BE2C (cell line): Measurements from ENCODE around the gene AFG1L.
"Not testable (repeated sequence)": the region's sequence is repeated elsewhere in the genome, so short reads cannot be mapped to it uniquely, and the experiment has no call there.

Source experiments
- DNase-seq: peaks from one replicate; pipeline ENCODE4 v3.0.0-alpha.2; 2020
- H3K27me3 ChIP-seq: fragments of 250-450 bp; sonication (Bioruptor Pico); 2 replicates; pipeline ENCODE4 v1.5.1; 2020; ENCODE audit warnings: mild to moderate bottlenecking
- H3K36me3 ChIP-seq: fragments of 250-450 bp; sonication (Bioruptor Pico); 2 replicates; pipeline ENCODE4 v1.5.1; 2020; ENCODE audit warnings: mild to moderate bottlenecking
- H3K4me1 ChIP-seq: fragments of 250-450 bp; sonication (Bioruptor Pico); 2 replicates; pipeline ENCODE4 v1.5.1; 2020
- H3K4me3 ChIP-seq: 2 replicates; pipeline ENCODE4 v1.5.1; 2011; ENCODE audit warnings: low read depth, low read length
- H3K9me3 ChIP-seq: fragments of 250-450 bp; sonication (Bioruptor Pico); 2 replicates; pipeline ENCODE4 v1.5.1; 2020
- CTCF ChIP-seq: IDR thresholded peaks from 2 replicates; pipeline ENCODE4 v1.5.1; 2012; ENCODE audit warnings: mild to moderate bottlenecking, low read depth, low read length

The AFG1L gene

DNA sequence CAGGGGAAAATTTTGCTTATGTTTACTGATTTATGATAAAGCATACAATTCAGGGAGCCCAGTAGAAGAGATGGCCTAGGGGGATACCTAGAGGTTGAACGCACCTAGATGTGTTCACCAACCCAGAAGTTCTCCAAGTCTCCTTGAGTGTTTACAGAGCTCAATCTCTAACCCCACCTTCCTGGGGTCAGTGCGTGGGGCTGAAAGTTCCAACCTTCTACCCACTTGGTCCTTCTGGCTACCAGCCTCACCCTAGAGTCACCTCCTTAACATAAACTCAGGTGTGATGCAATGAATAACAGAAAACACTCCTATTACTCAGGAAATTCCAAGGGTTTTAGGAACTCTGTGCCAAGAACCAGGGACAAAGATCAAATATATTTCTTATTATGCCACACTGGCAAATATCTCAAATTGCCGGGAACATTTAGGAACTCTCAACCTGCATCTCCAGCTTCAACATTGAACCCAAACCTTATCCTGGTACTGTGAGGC is 26.4 kb downstream of the AFG1L start:
- no peak for DNase-seq
- no peak for TF ChIP-seq CTCF
- no peaks in the 10 kb centered on the region for H3K9me3 ChIP-seq
- no peaks in the 10 kb centered on the region for H3K4me1 ChIP-seq
- no peaks in the 10 kb centered on the region for H3K27me3 ChIP-seq
- H3K36me3 ChIP-seq = no peaks in the 10 kb centered on the region
- no peak overlapping the region for H3K4me3 ChIP-seq

DNA sequence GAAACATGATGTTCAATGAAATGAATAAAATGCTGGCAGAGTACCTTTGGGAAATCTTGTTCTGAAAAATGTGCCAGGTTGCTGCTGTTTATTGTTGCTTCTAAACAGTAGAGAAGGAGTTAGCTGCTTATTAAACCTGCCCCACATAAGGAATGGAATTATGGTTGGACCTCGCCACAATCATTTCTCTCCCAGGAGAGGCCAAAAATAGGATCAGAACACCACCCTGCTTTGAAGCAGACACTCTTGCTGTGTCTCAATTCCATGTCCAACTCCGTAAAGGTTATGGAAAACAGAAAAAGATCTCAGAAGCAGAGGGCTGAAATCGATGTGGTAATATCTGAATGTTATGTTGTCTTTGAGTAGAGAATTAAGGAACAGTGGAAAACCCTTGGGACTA is 27.9 kb downstream of the AFG1L start:
- Histone ChIP-seq H3K4me1 (no peaks in the 10 kb centered on the region), H3K27me3 (no peaks in the 10 kb centered on the region), H3K36me3 (no peaks in the 10 kb centered on the region), H3K4me3 (no peak overlapping the region), H3K9me3 (no peaks in the 10 kb centered on the region)
- no peak for DNase-seq
- no peak for TF ChIP-seq CTCF

GRCh38 chr6:108323710-108324466 is 29.0 kb downstream of the AFG1L start:
- TF ChIP-seq CTCF = no peak
- no peak overlapping the region for H3K4me3 ChIP-seq
- no peaks in the 10 kb centered on the region for H3K9me3 ChIP-seq
- H3K36me3 ChIP-seq = no peaks in the 10 kb centered on the region
- DNase-seq = no peak
- no peaks in the 10 kb centered on the region for H3K4me1 ChIP-seq
- H3K27me3 ChIP-seq = no peaks in the 10 kb centered on the region

- not testable (repeated sequence) for H3K9me3 ChIP-seq, H3K4me3 ChIP-seq, H3K4me1 ChIP-seq, H3K27me3 ChIP-seq, DNase-seq, H3K36me3 ChIP-seq
Observed at GRCh38 chr6:108330221-108330785, 35.4 kb downstream of the AFG1L start.

DNA sequence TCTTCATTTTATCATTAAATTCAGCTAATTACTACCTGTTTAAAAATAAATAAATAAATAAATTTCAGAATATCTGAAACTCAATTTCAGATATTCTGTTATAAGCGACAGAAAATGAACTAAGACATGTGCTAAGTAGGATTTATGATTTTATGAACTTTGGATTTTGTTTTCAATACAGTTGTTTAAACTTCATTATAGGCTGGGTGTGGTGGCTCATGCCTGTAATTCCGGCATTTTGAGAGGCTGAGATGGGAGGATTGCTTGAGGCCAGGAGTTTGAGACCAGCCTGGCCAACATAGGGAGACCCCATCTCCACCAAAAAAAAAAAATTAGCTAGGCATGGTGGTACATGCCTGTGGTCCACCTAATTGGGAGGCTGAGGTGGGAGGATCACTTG is 36.0 kb downstream of the AFG1L start:
- no peaks in the 10 kb centered on the region for H3K36me3 ChIP-seq
- H3K4me1 ChIP-seq = no peaks in the 10 kb centered on the region
- no peak for DNase-seq
- no peaks in the 10 kb centered on the region for H3K9me3 ChIP-seq
- H3K27me3 ChIP-seq = no peaks in the 10 kb centered on the region
- no peak for TF ChIP-seq CTCF
- no peak overlapping the region for H3K4me3 ChIP-seq

GRCh38 chr6:108331982-108332381 is 37.1 kb downstream of the AFG1L start:
- no peaks in the 10 kb centered on the region for H3K36me3 ChIP-seq
- DNase-seq = no peak
- H3K4me3 ChIP-seq = no peak overlapping the region
- no peaks in the 10 kb centered on the region for H3K27me3 ChIP-seq
- H3K4me1 ChIP-seq = no peaks in the 10 kb centered on the region
- TF ChIP-seq CTCF = no peak
- H3K9me3 ChIP-seq = no peaks in the 10 kb centered on the region
